ENCODE data around the gene CDK16.

- TF ChIP-seq CTCF (IDR thresholded peaks at IDR 0.05 in 8 of 11, conservative IDR thresholded peaks at IDR 0.05 in 3 of 11) (no peak), POLR2A (IDR thresholded peaks at IDR 0.05) (no peak), POLR2AphosphoS5 (IDR thresholded peaks at IDR 0.05) (no peak)
Observed at GRCh38 chrX:47229427-47229826, 10.9 kb downstream of the CDK16 start.
